Right atrium auricular region (tissue), 2 donors: ENCODE results near the gene VPS26C. TPM values are rescaled to one million over a fixed set of nuclear protein-coding genes. Genes with fewer than 3 reads are reported as not detected.
A peak's percentile ranks its signal among the peaks of the same experiment; 100 is the strongest.

ENCODE experiments used
- DNase-seq: peaks from one replicate; pipeline ENCODE4 v3.0.0-alpha.2; 2019; ENCODE audit warnings: low spot score
- H3K27ac ChIP-seq, 2 donors: fragments of 200-600 bp; sonication (generic); 1 replicate in 1 of 2; 2 replicates in 1 of 2; pipeline ENCODE4 v1.5.1; 2016 to 2019
- H3K27me3 ChIP-seq, 2 donors: fragments of 200-600 bp; sonication (generic); one replicate each; pipeline versions ENCODE4 v1.5.1 to v1.6.0; 2017 to 2019
- H3K36me3 ChIP-seq: fragments of 200-600 bp; sonication (generic); one replicate; pipeline ENCODE4 v1.5.1; 2016
- H3K4me1 ChIP-seq, 2 donors: fragments of 200-600 bp; sonication (generic); one replicate each; pipeline versions ENCODE4 v1.5.1 to v1.6.0; 2017 to 2019
- H3K4me3 ChIP-seq, 2 donors: fragments of 200-600 bp; sonication (generic); 1 replicate in 1 of 2; 2 replicates in 1 of 2; pipeline ENCODE4 v1.5.1; 2017 to 2019; ENCODE audit warnings: mild to moderate bottlenecking in 1 of 2, moderate library complexity in 1 of 2
- H3K9me3 ChIP-seq, 2 donors: fragments of 200-600 bp; sonication (generic); one replicate each; pipeline ENCODE4 v1.5.1; 2019
- CTCF ChIP-seq, 2 donors: fragments of 200-600 bp; sonication (generic); IDR thresholded peaks; one replicate each; pipeline ENCODE4 v1.5.1; 2019; ENCODE audit warnings: antibody characterized with exemption in 2 of 2
- total RNA-seq, 2 donors: library from RNA; depleted of rRNA; stranded (reverse); fragments of >200 nt; gene quantifications; one replicate each; pipeline ENCODE4 v1.1.0, GENCODE V29; 2016

Gene VPS26C
- total RNA-seq, 2 donors from 2014 or later: 45.2 to 53.8 TPM

DNA sequence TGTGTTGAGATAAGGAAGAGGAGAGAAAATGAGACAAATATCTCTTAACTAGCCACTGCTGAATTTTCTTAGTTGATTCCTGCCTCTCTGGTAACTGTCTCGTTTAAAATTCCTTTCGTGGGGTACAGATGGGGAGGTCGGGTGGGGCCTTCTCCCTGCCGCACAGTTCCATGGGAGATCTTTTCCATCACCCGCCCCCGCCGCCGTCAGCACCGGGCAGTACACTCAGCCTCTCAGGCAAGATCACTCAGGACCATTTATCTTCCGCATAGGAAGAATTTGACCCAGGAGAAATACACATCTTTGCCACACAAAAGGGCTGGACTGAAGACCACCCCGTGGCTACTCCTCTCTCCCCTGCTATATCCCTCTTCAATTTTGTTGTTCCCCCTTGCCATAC is 2.3 kb upstream of the VPS26C start:
- no peaks in the 10 kb centered on the region for H3K9me3 ChIP-seq
- H3K27me3 ChIP-seq: no peaks in the 10 kb centered on the region
- H3K4me1 ChIP-seq: peaks cover 0 to 19% of the 10 kb centered on the region in 2 donors
- DNase-seq: peak; percentile 46
- H3K27ac ChIP-seq: peak overlapping the region in 1 of 2 donors; percentile 4
- H3K36me3 ChIP-seq: no peaks in the 10 kb centered on the region
- no peak for TF ChIP-seq CTCF (IDR thresholded peaks at IDR 0.05)
- H3K4me3 ChIP-seq: no peak overlapping the region

- Histone ChIP-seq H3K9me3 (no peaks in the 10 kb centered on the region), H3K4me1 (peaks cover 0 to 31% of the 10 kb centered on the region in 2 donors), H3K36me3 (no peaks in the 10 kb centered on the region), H3K27me3 (no peaks in the 10 kb centered on the region), H3K27ac (peak overlapping the region; percentile 96 to 98), H3K4me3 (peak overlapping the region; percentile 79 to 96)
- no peak for DNase-seq
- TF ChIP-seq CTCF (IDR thresholded peaks at IDR 0.05): no peak
Observed at GRCh38 chr21:37268186-37268503, 1.0 kb upstream of the VPS26C start.

DNA sequence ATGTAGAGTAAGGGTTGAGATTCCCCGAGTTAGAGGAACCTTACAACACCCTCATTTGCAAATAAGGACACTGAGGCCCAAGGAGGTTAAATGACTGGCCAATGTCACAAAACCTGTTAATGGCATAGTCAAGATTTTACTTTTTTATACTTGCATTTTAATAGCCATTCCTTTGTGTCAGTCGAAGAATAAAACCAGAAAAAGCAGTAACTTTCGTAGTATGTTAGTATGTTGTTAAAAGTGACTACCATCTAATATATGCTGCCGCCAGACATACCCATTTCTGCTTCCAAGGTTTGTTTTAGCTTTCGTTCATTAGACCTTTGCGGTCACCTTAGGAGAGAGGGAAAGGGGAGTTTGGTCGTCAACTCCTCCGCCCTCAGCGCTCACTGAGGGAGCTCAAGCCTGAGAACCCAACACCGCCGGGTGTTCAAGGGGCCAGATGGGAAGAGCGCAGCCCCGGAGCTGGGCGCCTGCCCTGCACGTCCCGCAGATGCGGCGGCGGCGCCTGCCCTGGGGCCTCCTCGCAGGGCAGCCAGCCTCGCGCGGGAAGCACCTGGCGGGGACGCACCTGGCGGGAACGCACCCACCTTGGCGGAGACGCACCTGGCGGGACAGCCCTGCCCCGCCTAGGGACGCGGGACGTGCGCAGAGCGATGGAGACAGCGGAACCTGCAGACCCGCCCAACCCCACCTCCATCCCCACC is 466 bp downstream of the VPS26C start:
- DNase-seq: peak; percentile 58
- Histone ChIP-seq H3K9me3 (no peaks in the 10 kb centered on the region), H3K4me3 (peak overlapping the region; percentile 79 to 96), H3K36me3 (no peaks in the 10 kb centered on the region), H3K27ac (peak overlapping the region; percentile 96 to 98), H3K4me1 (peaks cover 0 to 31% of the 10 kb centered on the region in 2 donors), H3K27me3 (no peaks in the 10 kb centered on the region)
- TF ChIP-seq CTCF (IDR thresholded peaks at IDR 0.05): no peak

GRCh38 chr21:37264808-37265207 is 2.3 kb downstream of the VPS26C start:
- no peaks in the 10 kb centered on the region for H3K9me3 ChIP-seq
- DNase-seq: peak; percentile 21
- peaks cover 0 to 31% of the 10 kb centered on the region in 2 donors for H3K4me1 ChIP-seq

GRCh38 chr21:37263827-37264600 is 3.1 kb downstream of the VPS26C start:
- H3K4me1 ChIP-seq: peaks cover 0 to 31% of the 10 kb centered on the region in 2 donors
- H3K27me3 ChIP-seq: no peaks in the 10 kb centered on the region
- no peak overlapping the region for H3K4me3 ChIP-seq
- no peaks in the 10 kb centered on the region for H3K9me3 ChIP-seq
- no peaks in the 10 kb centered on the region for H3K36me3 ChIP-seq
- DNase-seq: peak; percentile 52
- no peak for TF ChIP-seq CTCF (IDR thresholded peaks at IDR 0.05)
- peak overlapping the region; percentile 2 to 42 for H3K27ac ChIP-seq

More at GRCh38 chr21:37264808-37265207, 2.3 kb downstream of the VPS26C start:
- Histone ChIP-seq H3K27me3 (no peaks in the 10 kb centered on the region), H3K4me3 (no peak overlapping the region), H3K36me3 (no peaks in the 10 kb centered on the region), H3K27ac (peak overlapping the region in 1 of 2 donors; percentile 42)
- no peak for TF ChIP-seq CTCF (IDR thresholded peaks at IDR 0.05)
